Kidney (tissue), 14 donors: ENCODE data around the gene SLC6A11. TPM values are rescaled to one million over a fixed set of nuclear protein-coding genes. Genes with fewer than 3 reads are reported as not detected.

Source experiments
- DNase-seq, 5 donors: peaks; one replicate each; pipeline ENCODE4 v3.0.0-alpha.2; 2013 to 2020
- FAIRE-seq: peaks from 2 replicates; lab custom pipeline; 2012; peaks lifted over from hg19 to GRCh38; lab: Jason Lieb, UNC
- H3K27ac ChIP-seq, 2 donors: one replicate each; pipeline ENCODE4 v1.7.0; 2013; ENCODE audit warnings: low read depth in 2 of 2, low read length in 2 of 2, inconsistent platforms in 1 of 2
- H3K27me3 ChIP-seq: one replicate; pipeline ENCODE4 v1.7.1; 2013; ENCODE audit warnings: low read length, inconsistent platforms; ENCODE audit not compliant: control insufficient read depth, insufficient read depth
- H3K36me3 ChIP-seq, 3 donors: one replicate each; pipeline versions ENCODE4 v1.7.0 to v1.7.1; 2013; ENCODE audit warnings: low read length in 3 of 3, control low read depth in 1 of 3, inconsistent platforms in 1 of 3; ENCODE audit not compliant: insufficient read depth in 3 of 3, control insufficient read depth in 2 of 3
- H3K4me1 ChIP-seq, 3 donors: one replicate each; pipeline versions ENCODE4 v1.7.0 to v1.7.1; 2013; ENCODE audit warnings: low read length in 3 of 3, inconsistent platforms in 1 of 3, low read depth in 1 of 3; ENCODE audit not compliant: control insufficient read depth in 2 of 3, insufficient read depth in 2 of 3
- H3K4me3 ChIP-seq, 3 donors: one replicate each; pipeline versions ENCODE4 v1.7.0 to v1.8.1; 2013; ENCODE audit warnings: low read length in 3 of 3, control low read depth in 1 of 3, inconsistent platforms in 1 of 3
- H3K9ac ChIP-seq, 3 donors: one replicate each; pipeline versions ENCODE4 v1.7.0 to v1.7.1; 2013; ENCODE audit warnings: low read length in 3 of 3, control low read depth in 1 of 3, inconsistent platforms in 1 of 3
- H3K9me3 ChIP-seq, 3 donors: one replicate each; pipeline versions ENCODE4 v1.7.0 to v1.7.1; 2013; ENCODE audit warnings: low read length in 3 of 3, control low read depth in 1 of 3, inconsistent platforms in 1 of 3; ENCODE audit not compliant: control insufficient read depth in 2 of 3, insufficient read depth in 1 of 3
- intact Hi-C: fragments of 100-400 bp; cut with DNase I; formaldehyde crosslinking; loops from one replicate; pipeline ENCODE4 v1.11.1; 2022
- polyA plus RNA-seq: library from polyadenylated mRNA; stranded (reverse); fragments of 350-450 nt; fragmentation: Illumina TruSeq; extraction: RNeasy Lipid Tissue Mini Kit (QIAGEN cat#74804); gene quantifications from one replicate; pipeline ENCODE4 v1.2.3, GENCODE V29; 2014; ENCODE audit warnings: low read depth, low replicate concordance; ENCODE audit not compliant: insufficient read depth
- total RNA-seq: library from RNA; stranded (reverse); fragmentation: NEBNext Ultra II Directional; extraction: Animal tissue kit (Norgen Biotek cat#: 25700); gene quantifications from one replicate; pipeline ENCODE4 v1.2.1, GENCODE V29; 2021
- TF ChIP-seq, protein P1 (sequence below): IDR thresholded peaks from 3 replicates; pipeline ENCODE4 v1.5.1; 2012; ENCODE audit warnings: mild to moderate bottlenecking, moderate library complexity, borderline replicate concordance; ENCODE audit not compliant: insufficient read depth; ENCODE audit errors: extremely low read depth
- donor health status: control.
- donor health status: control.
- donor health status: control.
- donor health status: control.
- donor health status: control.
- donor health status: DM: yes; HTN: yes; CAD: no.
- donor health status: Normal renal cell carcinoma (clear cell type).

Gene SLC6A11
- total and polyA plus RNA-seq, 2 donors from 2014 or later: 0.38 TPM; not detected in 1

DNA sequence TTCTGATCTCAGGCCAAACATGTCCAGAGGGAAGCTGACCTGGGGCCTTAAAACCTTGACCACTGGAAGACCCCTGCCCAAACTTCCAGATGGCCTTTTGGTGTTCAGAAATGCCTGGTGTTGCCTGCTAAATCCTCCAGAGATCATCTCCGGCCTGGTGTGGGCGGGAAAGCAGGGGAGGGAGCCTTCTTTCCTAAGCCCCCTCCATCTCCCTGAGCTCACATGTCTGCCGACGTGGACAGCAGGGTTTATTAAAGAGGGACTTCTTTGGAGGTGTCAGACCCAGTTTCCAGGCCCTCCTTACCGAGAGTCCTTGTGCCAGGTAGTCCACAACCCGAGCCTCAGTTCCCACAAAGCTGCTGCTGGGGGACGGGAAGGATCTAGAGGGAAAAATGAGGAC lies 120.7 kb downstream of the SLC6A11 start:
- FAIRE-seq: no peak
- peak in 1 of 5 donors; percentile 22 for DNase-seq
- H3K4me1 ChIP-seq: no peaks in the 10 kb centered on the region
- no peak overlapping the region for H3K9ac ChIP-seq
- no peak overlapping the region for H3K4me3 ChIP-seq
- no peaks in the 10 kb centered on the region for H3K27me3 ChIP-seq
- TF ChIP-seq, protein P1, sequence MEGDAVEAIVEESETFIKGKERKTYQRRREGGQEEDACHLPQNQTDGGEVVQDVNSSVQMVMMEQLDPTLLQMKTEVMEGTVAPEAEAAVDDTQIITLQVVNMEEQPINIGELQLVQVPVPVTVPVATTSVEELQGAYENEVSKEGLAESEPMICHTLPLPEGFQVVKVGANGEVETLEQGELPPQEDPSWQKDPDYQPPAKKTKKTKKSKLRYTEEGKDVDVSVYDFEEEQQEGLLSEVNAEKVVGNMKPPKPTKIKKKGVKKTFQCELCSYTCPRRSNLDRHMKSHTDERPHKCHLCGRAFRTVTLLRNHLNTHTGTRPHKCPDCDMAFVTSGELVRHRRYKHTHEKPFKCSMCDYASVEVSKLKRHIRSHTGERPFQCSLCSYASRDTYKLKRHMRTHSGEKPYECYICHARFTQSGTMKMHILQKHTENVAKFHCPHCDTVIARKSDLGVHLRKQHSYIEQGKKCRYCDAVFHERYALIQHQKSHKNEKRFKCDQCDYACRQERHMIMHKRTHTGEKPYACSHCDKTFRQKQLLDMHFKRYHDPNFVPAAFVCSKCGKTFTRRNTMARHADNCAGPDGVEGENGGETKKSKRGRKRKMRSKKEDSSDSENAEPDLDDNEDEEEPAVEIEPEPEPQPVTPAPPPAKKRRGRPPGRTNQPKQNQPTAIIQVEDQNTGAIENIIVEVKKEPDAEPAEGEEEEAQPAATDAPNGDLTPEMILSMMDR: no peak
- no peaks in the 10 kb centered on the region for H3K9me3 ChIP-seq
- H3K27ac ChIP-seq: no peak overlapping the region
- intact Hi-C loops: no loop called here
- H3K36me3 ChIP-seq: no peaks in the 10 kb centered on the region

DNA sequence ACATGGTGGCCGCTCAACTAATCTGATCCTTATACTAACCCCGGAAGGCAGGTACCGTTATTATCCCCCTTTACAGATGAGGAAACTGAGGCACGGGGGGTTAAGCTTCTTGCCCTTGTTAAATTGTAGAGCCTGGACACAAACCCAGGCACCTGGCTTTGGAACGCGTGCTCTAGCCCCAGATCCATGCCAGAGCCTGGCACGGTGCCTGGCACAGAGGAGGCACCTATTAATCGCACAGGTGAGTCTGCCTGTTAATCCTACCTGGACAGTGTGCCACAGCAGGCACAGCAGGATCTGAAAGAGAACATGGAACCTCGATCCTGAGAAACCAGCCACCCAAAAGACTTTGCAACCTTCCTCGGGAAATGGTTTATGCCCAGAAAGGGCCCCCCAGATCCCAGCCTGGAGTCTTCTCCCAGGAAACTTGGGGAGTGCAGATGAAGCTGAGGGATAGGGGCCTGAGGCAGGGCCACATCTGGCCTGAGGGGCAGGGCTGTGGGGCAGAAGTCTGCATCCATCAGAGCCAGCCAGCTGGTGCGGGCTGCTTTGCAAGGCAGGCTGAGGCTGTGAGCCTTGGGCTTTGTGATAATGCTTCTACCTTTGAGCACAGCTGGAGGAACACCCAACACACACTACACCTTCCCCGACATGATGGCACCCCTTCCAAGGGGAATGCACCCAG lies 121.3 kb downstream of the SLC6A11 start:
- no peaks in the 10 kb centered on the region for H3K9me3 ChIP-seq
- TF ChIP-seq, protein P1: no peak
- intact Hi-C loops: no loop called here
- H3K9ac ChIP-seq: no peak overlapping the region
- H3K27ac ChIP-seq: no peak overlapping the region
- H3K36me3 ChIP-seq: no peaks in the 10 kb centered on the region
- H3K4me1 ChIP-seq: no peaks in the 10 kb centered on the region
- H3K4me3 ChIP-seq: no peak overlapping the region
- H3K27me3 ChIP-seq: no peaks in the 10 kb centered on the region
- DNase-seq (peak in 1 of 5 donors; percentile 61), FAIRE-seq (no peak)

DNA sequence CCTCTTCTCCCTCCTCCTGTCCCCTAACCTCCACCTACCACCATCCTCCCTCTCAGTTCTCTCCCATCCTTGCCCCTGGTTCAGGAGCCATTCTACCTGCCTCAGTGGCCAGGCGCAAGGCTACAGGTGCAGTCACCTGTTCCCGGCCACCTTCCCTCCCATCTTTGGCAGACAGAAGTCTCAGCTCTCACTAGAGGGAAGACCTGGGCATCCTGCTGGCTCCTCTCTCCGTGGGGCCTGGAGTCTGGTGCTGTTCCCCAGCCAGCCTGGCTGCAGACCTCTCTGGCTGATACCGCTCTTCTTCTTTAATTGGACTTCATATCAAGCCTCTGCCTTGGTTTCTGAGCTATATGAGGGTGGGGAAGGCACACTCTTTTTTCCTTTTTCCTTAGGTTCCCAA lies 123.5 kb downstream of the SLC6A11 start:
- intact Hi-C loops: no loop called here
- Histone ChIP-seq H3K4me3 (no peak overlapping the region), H3K9me3 (no peaks in the 10 kb centered on the region), H3K27ac (no peak overlapping the region), H3K36me3 (no peaks in the 10 kb centered on the region), H3K9ac (no peak overlapping the region), H3K27me3 (no peaks in the 10 kb centered on the region), H3K4me1 (no peaks in the 10 kb centered on the region)
- DNase-seq (peak in 1 of 5 donors; percentile 22), FAIRE-seq (no peak)
- TF ChIP-seq, protein P1: no peak
